ENCODE results near the gene EIF5A. TPM values are rescaled to one million over a fixed set of nuclear protein-coding genes. Genes with fewer than 3 reads are reported as not detected.
"Not testable (repeated sequence)": the region's sequence is repeated elsewhere in the genome, so short reads cannot be mapped to it uniquely, and the experiment has no call there.

EIF5A gene
- total RNA-seq, 4 donors from 2014 or later = 145 to 214 (median 204) TPM

DNA sequence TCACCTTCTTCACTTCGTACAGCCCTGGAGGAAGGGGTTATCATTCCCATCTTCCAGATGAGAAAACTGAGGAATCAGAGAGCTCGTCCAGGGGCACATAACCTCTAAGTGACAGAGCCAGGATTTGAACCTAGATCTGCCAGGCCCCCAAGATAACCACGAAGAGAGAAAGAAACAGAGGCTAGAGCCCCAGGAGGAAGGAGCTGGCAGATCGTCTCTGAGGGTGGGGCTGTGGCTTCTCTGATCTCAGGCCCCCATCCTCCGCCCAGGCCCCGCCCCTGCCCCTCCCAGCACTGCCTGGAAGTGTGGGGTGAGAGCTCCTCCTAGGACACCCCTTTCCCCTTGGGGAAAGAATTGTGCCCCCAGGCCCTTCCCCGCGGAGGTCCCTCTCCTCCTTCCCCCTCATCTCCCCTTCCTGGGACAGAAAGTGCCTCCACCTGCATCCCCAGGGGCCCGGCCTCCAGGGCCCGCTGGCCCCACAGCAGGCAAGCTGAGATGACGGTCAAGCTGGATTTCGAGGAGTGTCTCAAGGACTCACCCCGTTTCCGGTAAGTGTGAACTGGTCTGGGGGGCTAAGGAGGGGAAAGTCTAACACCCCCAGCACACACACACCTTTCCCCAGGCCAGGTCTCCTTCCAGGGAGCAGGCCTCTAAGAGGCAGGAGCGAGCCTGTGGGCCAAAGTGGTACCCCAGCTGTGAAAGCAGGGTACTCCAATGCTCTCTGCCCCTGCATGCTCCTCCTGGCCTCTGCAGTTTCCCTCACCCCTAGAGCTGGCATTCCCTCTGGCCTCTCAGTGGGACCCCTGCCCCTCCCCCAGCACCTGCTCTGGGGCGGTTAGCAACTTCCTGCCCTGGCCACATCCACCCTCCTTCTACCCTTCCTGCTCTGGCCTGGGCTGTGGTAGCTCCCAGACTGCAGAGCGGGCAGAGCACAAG lies 29.1 kb downstream of the EIF5A start, which contains the start of gene ACAP1:
TSS of gene ACAP1 (plus strand) at position 290 of the 936 bp plus-strand sequence. CDS start at position 496, 206 bp downstream.
- TF ChIP-seq POLR2AphosphoS5 (IDR thresholded peaks at IDR 0.05) (no peak), CTCF (IDR thresholded peaks at IDR 0.05) (no peak), EP300 (IDR thresholded peaks at IDR 0.05) (no peak), POLR2A (IDR thresholded peaks at IDR 0.05; ENCODE audit: low read depth) (no peak)
- Histone ChIP-seq H3K4me1 (no peaks in the 10 kb centered on the region), H3K36me3 (no peaks in the 10 kb centered on the region), H3K27me3 (peaks cover 0 to 82% (median 9%) of the 10 kb centered on the region in 4 donors), H3K9me3 (no peaks in the 10 kb centered on the region), H3K27ac (replicated peaks in 1 of 4) (no peak within 1 kb of the TSS), H3K4me3 (peak within 1 kb of the TSS; percentile 14 to 41 (median 15))
- WGBS = 39% methylated on average over 10 of the region's 17 CpGs
- intact Hi-C loops (cut with DNase I) = loop anchor here (2.0 kb wide), 1 partner anchor 60 kb away; no protein-coding TSS in a partner anchor
- DNase-seq (ENCODE audit: extremely low spot score) = no peak

- not testable (repeated sequence) for H3K27ac ChIP-seq (replicated peaks in 1 of 4); H3K4me1 ChIP-seq; H3K36me3 ChIP-seq; H3K9me3 ChIP-seq; DNase-seq (ENCODE audit: extremely low spot score); H3K4me3 ChIP-seq
- peaks cover 0 to 90% (median 11%) of the 10 kb centered on the region in 4 donors for H3K27me3 ChIP-seq
- intact Hi-C loops (cut with DNase I) = loop anchor here (2.0 kb wide), 1 partner anchor 61 kb away; no protein-coding TSS in a partner anchor
- 84% methylated on average over 5 of the region's 7 CpGs for WGBS
Observed at GRCh38 chr17:7337600-7337999, 30.2 kb downstream of the EIF5A start.

DNA sequence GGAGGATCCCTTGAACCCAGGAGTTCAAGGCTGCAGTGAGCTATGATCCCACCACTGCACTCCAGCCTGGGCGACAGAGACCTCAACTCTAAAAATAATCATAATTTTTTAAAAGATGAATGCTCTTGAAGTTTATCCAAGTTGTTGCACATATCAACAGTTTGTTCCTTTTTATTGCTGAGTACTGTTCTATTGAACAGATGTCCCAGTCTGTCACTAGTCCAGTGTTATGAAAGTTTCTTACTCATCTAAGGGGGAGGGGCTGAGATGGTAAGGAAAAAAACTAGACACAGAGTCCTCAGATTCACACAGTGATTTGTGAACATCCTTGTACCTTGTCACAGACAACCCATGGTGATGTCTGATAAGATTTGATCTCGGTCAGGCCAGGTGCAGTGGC lies 32.8 kb downstream of the EIF5A start:
- TF ChIP-seq CTCF (IDR thresholded peaks at IDR 0.05) (no peak), POLR2A (IDR thresholded peaks at IDR 0.05; ENCODE audit: low read depth) (no peak), POLR2AphosphoS5 (IDR thresholded peaks at IDR 0.05) (no peak), EP300 (IDR thresholded peaks at IDR 0.05) (no peak)
- DNase-seq (ENCODE audit: extremely low spot score) = no peak
- Histone ChIP-seq H3K4me3 (no peak overlapping the region), H3K27ac (replicated peaks in 1 of 4) (no peak overlapping the region), H3K27me3 (peaks cover 0 to 78% (median 11%) of the 10 kb centered on the region in 4 donors), H3K36me3 (no peaks in the 10 kb centered on the region), H3K4me1 (no peaks in the 10 kb centered on the region), H3K9me3 (no peaks in the 10 kb centered on the region)
- intact Hi-C loops (cut with DNase I) = no loop called here
- 95% methylated on average over 2 of the region's 2 CpGs for WGBS

- no peaks in the 10 kb centered on the region for H3K9me3 ChIP-seq
- DNase-seq (ENCODE audit: extremely low spot score) = no peak
- peaks cover 0 to 4% (median 0%) of the 10 kb centered on the region in 4 donors for H3K4me1 ChIP-seq
- 91% methylated on average over 13 of the region's 13 CpGs for WGBS
- H3K4me3 ChIP-seq = no peak overlapping the region
- H3K27me3 ChIP-seq = peaks cover 0 to 62% (median 4%) of the 10 kb centered on the region in 4 donors
- TF ChIP-seq CTCF (IDR thresholded peaks at IDR 0.05) (no peak), POLR2A (IDR thresholded peaks at IDR 0.05; ENCODE audit: low read depth) (no peak), EP300 (IDR thresholded peaks at IDR 0.05) (no peak), POLR2AphosphoS5 (IDR thresholded peaks at IDR 0.05) (no peak)
- no peak overlapping the region for H3K27ac ChIP-seq (replicated peaks in 1 of 4)
- intact Hi-C loops (cut with DNase I) = no loop called here
- no peaks in the 10 kb centered on the region for H3K36me3 ChIP-seq
Observed at GRCh38 chr17:7341842-7342241, 34.4 kb downstream of the EIF5A start.

DNA sequence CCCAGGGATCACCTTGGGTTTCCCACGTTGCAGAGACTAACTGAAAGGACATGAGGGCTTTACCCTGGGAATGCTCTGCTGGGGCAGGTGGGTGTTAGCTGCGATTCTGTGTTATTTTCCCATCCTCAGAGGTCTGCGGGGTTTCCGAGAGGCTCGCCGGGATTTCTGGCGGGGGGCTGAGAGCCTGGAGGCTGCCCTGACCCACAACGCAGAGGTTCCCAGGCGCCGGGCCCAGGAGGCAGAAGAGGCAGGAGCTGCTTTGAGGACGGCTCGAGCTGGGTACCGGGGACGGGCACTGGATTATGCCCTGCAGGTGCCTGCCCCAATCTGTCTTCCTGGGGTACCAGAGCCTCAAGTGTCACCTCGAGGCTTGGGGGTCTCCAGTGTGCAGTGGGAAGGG lies 35.8 kb downstream of the EIF5A start:
- Histone ChIP-seq H3K27me3 (peaks cover 0 to 48% (median 4%) of the 10 kb centered on the region in 4 donors), H3K27ac (replicated peaks in 1 of 4) (no peak overlapping the region), H3K4me3 (no peak overlapping the region), H3K9me3 (no peaks in the 10 kb centered on the region), H3K36me3 (no peaks in the 10 kb centered on the region), H3K4me1 (peaks cover 0 to 6% (median 1%) of the 10 kb centered on the region in 4 donors)
- 79% methylated on average over 6 of the region's 15 CpGs for WGBS
- TF ChIP-seq CTCF (IDR thresholded peaks at IDR 0.05) (no peak), EP300 (IDR thresholded peaks at IDR 0.05) (no peak), POLR2A (IDR thresholded peaks at IDR 0.05; ENCODE audit: low read depth) (no peak), POLR2AphosphoS5 (IDR thresholded peaks at IDR 0.05) (no peak)
- DNase-seq (ENCODE audit: extremely low spot score) = no peak
- intact Hi-C loops (cut with DNase I) = no loop called here
